Astrocyte (in vitro differentiated cells and primary cell): Measurements from ENCODE around the gene KNSTRN. TPM values are rescaled to one million over a fixed set of nuclear protein-coding genes. Genes with fewer than 3 reads are reported as not detected.

ENCODE experiments used
- DNase-seq: peaks from one replicate; pipeline ENCODE4 v3.0.0-alpha.2; 2010; ENCODE audit warnings: low read depth
- FAIRE-seq: peaks from 2 replicates; lab custom pipeline; 2011; peaks lifted over from hg19 to GRCh38; lab: Jason Lieb, UNC
- H2AFZ ChIP-seq: 2 replicates; pipeline ENCODE4 v1.6.0; 2012; ENCODE audit warnings: low read depth, low read length, inconsistent platforms
- H3K27ac ChIP-seq: 2 replicates; pipeline ENCODE4 v1.5.1; 2011; ENCODE audit warnings: low read depth, low read length, inconsistent platforms
- H3K27me3 ChIP-seq: 2 replicates; pipeline ENCODE4 v1.6.0; 2011; ENCODE audit warnings: low read length, inconsistent platforms; ENCODE audit not compliant: insufficient read depth
- H3K36me3 ChIP-seq: 2 replicates; pipeline ENCODE4 v1.5.1; 2011; ENCODE audit warnings: low read length, inconsistent platforms; ENCODE audit not compliant: insufficient read depth
- H3K4me1 ChIP-seq: 2 replicates; pipeline ENCODE4 v1.5.1; 2011; ENCODE audit warnings: low read length, inconsistent platforms; ENCODE audit not compliant: insufficient read depth
- H3K4me2 ChIP-seq: 2 replicates; pipeline ENCODE4 v1.6.0; 2012; ENCODE audit warnings: low read length, inconsistent platforms
- H3K4me3 ChIP-seq: 2 replicates; pipeline ENCODE4 v1.5.1; 2011; ENCODE audit warnings: low read depth, mild to moderate bottlenecking, low read length, inconsistent platforms; ENCODE audit not compliant: insufficient read depth
- H3K79me2 ChIP-seq: 2 replicates; pipeline ENCODE4 v1.6.0; 2012; ENCODE audit warnings: mild to moderate bottlenecking, low read length, inconsistent platforms; ENCODE audit not compliant: insufficient read depth
- H3K9ac ChIP-seq: 2 replicates; pipeline ENCODE4 v1.6.0; 2012; ENCODE audit warnings: mild to moderate bottlenecking, low read length, inconsistent platforms
- H3K9me3 ChIP-seq: 2 replicates; pipeline ENCODE4 v1.5.1; 2012; ENCODE audit warnings: low read depth, mild to moderate bottlenecking, low read length, inconsistent platforms; ENCODE audit not compliant: insufficient read depth
- H4K20me1 ChIP-seq: 2 replicates; pipeline ENCODE4 v1.6.0; 2012; ENCODE audit warnings: low read length, inconsistent platforms; ENCODE audit not compliant: insufficient read depth
- H3K27ac Mint-ChIP-seq: one replicate; pipeline ENCODE4 v1.8.0; 2021; ENCODE audit warnings: mild to moderate bottlenecking, mixed read lengths; ENCODE audit not compliant: unreplicated experiment
- H3K27me3 Mint-ChIP-seq: one replicate; pipeline ENCODE4 v1.8.0; 2021; ENCODE audit warnings: low read depth, mixed read lengths; ENCODE audit not compliant: unreplicated experiment
- H3K36me3 Mint-ChIP-seq: one replicate; pipeline ENCODE4 v1.8.0; 2021; ENCODE audit warnings: low read depth, mixed read lengths; ENCODE audit not compliant: unreplicated experiment
- H3K4me1 Mint-ChIP-seq: one replicate; pipeline ENCODE4 v1.8.0; 2021; ENCODE audit warnings: low read depth, mixed read lengths; ENCODE audit not compliant: unreplicated experiment
- H3K4me3 Mint-ChIP-seq: one replicate; pipeline ENCODE4 v1.8.0; 2021; ENCODE audit warnings: mild to moderate bottlenecking, moderate library complexity, mixed read lengths; ENCODE audit not compliant: unreplicated experiment
- H3K9me3 Mint-ChIP-seq: one replicate; pipeline ENCODE4 v1.8.0; 2021; ENCODE audit warnings: mild to moderate bottlenecking, mixed read lengths; ENCODE audit not compliant: unreplicated experiment
- CTCF ChIP-seq: IDR thresholded peaks from 2 replicates; pipeline ENCODE4 v1.5.1; 2011; ENCODE audit warnings: low read depth, mild to moderate bottlenecking, inconsistent platforms, low read length, moderate library complexity; ENCODE audit not compliant: insufficient read depth
- EZH2 ChIP-seq: IDR thresholded peaks from 2 replicates; pipeline ENCODE4 v1.6.1; 2012; ENCODE audit warnings: mild to moderate bottlenecking, low read length, inconsistent platforms; ENCODE audit not compliant: insufficient read depth
- total RNA-seq: library from RNA; stranded (reverse); gene quantifications from 2 replicates; pipeline ENCODE4 v1.2.1, GENCODE V29; 2021

Gene KNSTRN
- total RNA-seq, 1 donor from 2014 or later, result 37.8 TPM

- Histone ChIP-seq H3K4me3 (no peak overlapping the region), H3K27ac (no peak overlapping the region), H3K4me2 (no peak overlapping the region), H3K27me3 (no peaks in the 10 kb centered on the region), H2AFZ (no peak overlapping the region), H3K9me3 (no peaks in the 10 kb centered on the region), H3K4me1 (peaks cover 4% of the 10 kb centered on the region), H3K36me3 (no peaks in the 10 kb centered on the region), H4K20me1 (no peaks in the 10 kb centered on the region), H3K79me2 (no peaks in the 10 kb centered on the region), H3K9ac (no peak overlapping the region)
- no peak overlapping the region for H3K4me3 Mint-ChIP-seq
- H3K36me3 Mint-ChIP-seq, result no peaks in the 10 kb centered on the region
- DNase-seq (no peak), FAIRE-seq (no peak)
- H3K27ac Mint-ChIP-seq, result no peak overlapping the region
- TF ChIP-seq CTCF (no peak), EZH2 (no peak)
- peaks cover 8% of the 10 kb centered on the region for H3K4me1 Mint-ChIP-seq
- peaks cover 6% of the 10 kb centered on the region for H3K9me3 Mint-ChIP-seq
- peaks cover 37% of the 10 kb centered on the region for H3K27me3 Mint-ChIP-seq
These were observed 13.0 kb upstream of the KNSTRN start for GRCh38 chr15:40369474-40369869.

- Histone ChIP-seq H3K4me2 (no peak overlapping the region), H4K20me1 (no peaks in the 10 kb centered on the region), H3K4me1 (peaks cover 4% of the 10 kb centered on the region), H3K9me3 (no peaks in the 10 kb centered on the region), H3K27ac (no peak overlapping the region), H3K79me2 (no peaks in the 10 kb centered on the region), H2AFZ (no peak overlapping the region), H3K9ac (no peak overlapping the region), H3K4me3 (no peak overlapping the region), H3K36me3 (no peaks in the 10 kb centered on the region), H3K27me3 (no peaks in the 10 kb centered on the region)
- no peak overlapping the region for H3K4me3 Mint-ChIP-seq
- TF ChIP-seq EZH2, result no peak
- no peak for TF ChIP-seq CTCF
- no peak for DNase-seq
- H3K4me1 Mint-ChIP-seq, result peaks cover 8% of the 10 kb centered on the region
- H3K27me3 Mint-ChIP-seq, result peaks cover 37% of the 10 kb centered on the region
- no peaks in the 10 kb centered on the region for H3K36me3 Mint-ChIP-seq
- H3K9me3 Mint-ChIP-seq, result peaks cover 6% of the 10 kb centered on the region
- no peak for FAIRE-seq
- no peak overlapping the region for H3K27ac Mint-ChIP-seq
These were observed 12.6 kb upstream of the KNSTRN start for GRCh38 chr15:40369971-40370370.

- H3K4me3 ChIP-seq, result no peak overlapping the region
- H2AFZ ChIP-seq, result no peak overlapping the region
- H3K79me2 ChIP-seq, result no peaks in the 10 kb centered on the region
- H3K27ac ChIP-seq, result no peak overlapping the region
- H4K20me1 ChIP-seq, result no peaks in the 10 kb centered on the region
- no peak overlapping the region for H3K4me2 ChIP-seq
- DNase-seq (no peak), FAIRE-seq (no peak)
- Mint-ChIP-seq H3K27ac (peak overlapping the region; percentile 26), H3K36me3 (no peaks in the 10 kb centered on the region), H3K9me3 (peaks cover 3% of the 10 kb centered on the region), H3K4me1 (peaks cover 8% of the 10 kb centered on the region), H3K4me3 (peak overlapping the region; percentile 27), H3K27me3 (peaks cover 22% of the 10 kb centered on the region)
- H3K4me1 ChIP-seq, result peaks cover 4% of the 10 kb centered on the region
- H3K27me3 ChIP-seq, result no peaks in the 10 kb centered on the region
- no peaks in the 10 kb centered on the region for H3K36me3 ChIP-seq
- no peak for TF ChIP-seq EZH2
- no peak for TF ChIP-seq CTCF
- H3K9ac ChIP-seq, result no peak overlapping the region
- no peaks in the 10 kb centered on the region for H3K9me3 ChIP-seq
These were observed 9.5 kb upstream of the KNSTRN start for GRCh38 chr15:40372981-40373380.
